Right ventricle myocardium superior (tissue), 1 donor: Measurements from ENCODE around the gene MON2. TPM values are rescaled to one million over a fixed set of nuclear protein-coding genes. Genes with fewer than 3 reads are reported as not detected.

Experiments
- ATAC-seq: fragments of 200-7000 bp; cut with Tn5 transposase; one replicate; pipeline ENCODE4 v1.9.1; 2020; ENCODE audit warnings: mild to moderate bottlenecking; ENCODE audit not compliant: poor library complexity
- DNase-seq: peaks from one replicate; pipeline ENCODE4 v3.0.0-alpha.2; 2020
- intact Hi-C: fragments of 100-400 bp; cut with DNase I; formaldehyde crosslinking; loops from one replicate; pipeline ENCODE4 v1.11.2; 2022
- microRNA-seq: library from miRNA; unstranded; fragments of <30 nt; microRNA quantifications from one replicate; pipeline ENCODE4 v1.2.0, GENCODE V29; 2020
- total RNA-seq: library from RNA; stranded (reverse); fragmentation: NEBNext Ultra II Directional; extraction: Animal tissue kit (Norgen Biotek cat#: 25700); gene quantifications from one replicate; pipeline ENCODE4 v1.2.1, GENCODE V29; 2021
- donor health status: DM: no; HTN: yes; CAD: no; lungs with severe emphysema.

Gene MON2
- total RNA-seq, 1 donor from 2014 or later = 12.5 TPM

DNA sequence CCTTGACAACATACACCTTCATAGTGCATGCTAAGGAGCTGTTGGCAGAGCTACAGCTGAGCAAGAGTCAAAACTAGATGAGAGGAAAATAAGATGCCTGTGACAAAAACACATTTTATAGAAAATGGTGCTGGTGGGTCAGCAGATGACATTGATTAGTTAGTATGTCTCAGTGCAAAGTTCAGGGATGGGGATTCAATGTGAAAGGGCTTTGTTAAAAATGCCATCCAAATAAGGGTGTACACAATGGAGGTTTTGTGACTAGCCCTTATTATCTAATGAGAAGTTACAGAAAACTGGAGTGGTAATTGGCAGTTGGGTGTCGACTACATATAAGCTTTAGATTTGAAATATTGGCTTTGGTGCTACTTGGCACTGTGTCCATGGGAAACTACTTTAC is 169.0 kb downstream of the MON2 start:
- intact Hi-C loops = no loop called here
- DNase-seq (no peak), ATAC-seq (no peak)

DNA sequence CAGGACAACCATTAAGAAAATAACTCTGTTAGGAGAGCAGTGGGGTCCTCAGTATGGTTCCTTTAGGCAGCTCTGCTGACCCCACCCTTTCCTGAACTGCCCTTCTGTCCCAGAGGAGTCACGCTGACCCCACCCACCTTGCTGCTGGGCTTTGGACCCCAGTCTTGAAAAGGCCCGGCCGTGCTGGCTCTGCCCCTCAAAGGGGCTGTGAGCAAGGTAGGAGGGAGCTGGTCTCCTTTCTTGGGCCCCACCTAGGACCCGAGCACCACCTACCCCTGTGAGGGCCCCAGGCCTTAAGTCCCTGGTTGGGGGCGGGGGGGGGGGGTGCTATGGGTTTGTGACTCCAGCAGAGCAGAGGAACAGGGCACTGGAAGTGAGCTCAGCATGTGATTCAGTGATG is 171.1 kb downstream of the MON2 start:
- DNase-seq (no peak), ATAC-seq (no peak)
- intact Hi-C loops = no loop called here

DNA sequence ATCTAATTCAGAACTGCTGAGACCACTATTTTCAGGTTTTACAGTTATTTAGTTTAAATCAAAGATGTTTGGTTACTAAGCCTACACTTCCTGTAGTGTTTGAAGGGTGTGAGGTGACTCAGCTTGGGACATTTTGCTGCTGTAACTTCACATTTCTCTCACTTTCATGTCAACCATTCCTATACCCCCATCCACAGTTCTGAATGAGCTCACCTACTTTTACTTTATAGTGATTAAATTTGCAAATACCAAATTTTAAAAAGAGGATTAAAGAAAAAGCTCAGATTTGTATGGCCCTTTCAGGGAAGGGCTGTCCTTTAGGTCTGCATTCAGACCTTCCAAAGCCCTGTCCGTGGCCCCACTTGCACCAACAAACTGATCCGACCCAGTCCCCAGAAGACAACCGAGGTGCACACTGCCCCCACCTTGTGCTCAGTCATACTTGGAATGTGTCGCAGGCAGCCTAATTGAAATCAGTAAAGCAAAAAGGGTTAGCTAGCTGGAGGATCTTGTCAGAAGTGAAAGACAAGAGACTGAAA is 174.4 kb downstream of the MON2 start:
- intact Hi-C loops = no loop called here
- no peak for ATAC-seq
- no peak for DNase-seq

DNA sequence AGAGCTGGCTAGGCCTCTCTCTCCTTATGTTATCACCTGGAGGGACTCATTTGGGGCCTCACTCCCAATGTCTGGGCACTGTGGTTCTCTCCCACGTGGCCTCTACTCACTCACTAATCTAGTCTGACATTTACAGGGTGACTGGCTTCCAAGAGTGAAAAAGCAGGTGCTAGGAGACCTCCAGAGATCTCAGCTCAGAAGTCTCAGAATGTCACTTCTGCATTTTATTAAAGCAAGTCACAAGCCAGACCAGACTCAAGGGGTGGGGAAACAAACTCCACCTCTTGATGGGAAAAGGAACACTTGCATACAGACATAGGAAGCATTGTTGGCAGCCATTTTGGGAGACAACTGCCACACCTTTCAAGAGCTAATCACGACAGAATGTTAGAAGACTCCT is 175.9 kb downstream of the MON2 start:
- DNase-seq (no peak), ATAC-seq (no peak)
- intact Hi-C loops = no loop called here

DNA sequence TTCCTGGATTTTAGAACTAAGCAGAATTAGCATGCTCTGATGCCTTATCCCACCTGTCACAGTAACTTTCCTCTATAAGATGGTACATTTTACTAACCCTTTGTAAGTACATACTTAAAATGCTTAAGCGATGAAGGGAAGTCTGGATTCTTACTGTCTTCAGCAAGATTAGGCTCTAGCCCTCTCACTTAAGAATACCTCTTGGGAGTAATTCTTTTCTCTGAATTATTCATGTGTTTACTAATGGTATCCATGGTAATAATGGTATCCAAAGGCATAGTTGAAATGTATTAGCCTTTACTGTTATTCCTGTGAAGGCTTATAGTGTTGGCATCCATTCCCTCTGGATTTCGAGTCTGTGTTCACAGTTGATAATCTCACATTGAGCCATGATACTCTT is 176.9 kb downstream of the MON2 start:
- intact Hi-C loops = no loop called here
- DNase-seq (no peak), ATAC-seq (no peak)

DNA sequence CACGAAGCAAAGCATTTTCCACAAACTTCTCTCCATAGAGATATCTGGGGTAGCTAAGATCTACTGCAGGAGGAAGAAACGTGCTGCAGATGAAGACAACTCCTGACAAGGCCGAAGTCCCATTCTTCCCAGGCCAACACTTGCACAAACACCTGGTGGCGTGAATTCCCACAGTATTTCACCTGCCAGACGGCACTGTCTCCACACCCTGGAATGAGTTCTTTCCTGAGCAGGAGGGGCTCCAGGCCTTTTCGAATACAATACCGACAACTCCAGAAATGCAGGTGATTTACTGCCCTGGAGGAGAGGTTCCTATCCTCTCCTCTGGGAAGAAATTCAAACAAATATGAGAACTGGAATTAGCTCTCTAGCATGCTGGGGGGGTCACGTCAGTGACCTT is 179.9 kb downstream of the MON2 start:
- ATAC-seq (no peak), DNase-seq (no peak)
- intact Hi-C loops = no loop called here

DNA sequence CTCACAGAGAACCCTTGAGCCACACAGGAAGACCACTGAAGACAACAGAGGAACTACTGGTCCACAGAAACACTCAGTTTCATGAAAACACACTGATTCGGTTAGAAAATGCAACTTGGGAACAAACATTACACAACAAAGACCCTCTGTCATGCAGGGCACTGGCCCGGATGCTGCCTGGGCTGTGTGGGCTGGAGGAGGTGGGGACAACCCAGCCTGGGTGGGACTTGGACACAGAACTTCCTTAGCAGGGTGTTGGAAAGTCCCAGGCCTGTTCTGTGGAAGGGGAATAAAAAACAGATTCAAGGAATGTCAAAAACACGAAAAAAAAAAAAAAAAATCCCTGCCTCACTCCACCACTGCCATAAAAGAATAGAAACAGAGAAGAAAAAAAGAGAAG is 181.0 kb downstream of the MON2 start:
- ATAC-seq (peak; percentile 94), DNase-seq (peak; percentile 72)
- intact Hi-C loops = no loop called here

DNA sequence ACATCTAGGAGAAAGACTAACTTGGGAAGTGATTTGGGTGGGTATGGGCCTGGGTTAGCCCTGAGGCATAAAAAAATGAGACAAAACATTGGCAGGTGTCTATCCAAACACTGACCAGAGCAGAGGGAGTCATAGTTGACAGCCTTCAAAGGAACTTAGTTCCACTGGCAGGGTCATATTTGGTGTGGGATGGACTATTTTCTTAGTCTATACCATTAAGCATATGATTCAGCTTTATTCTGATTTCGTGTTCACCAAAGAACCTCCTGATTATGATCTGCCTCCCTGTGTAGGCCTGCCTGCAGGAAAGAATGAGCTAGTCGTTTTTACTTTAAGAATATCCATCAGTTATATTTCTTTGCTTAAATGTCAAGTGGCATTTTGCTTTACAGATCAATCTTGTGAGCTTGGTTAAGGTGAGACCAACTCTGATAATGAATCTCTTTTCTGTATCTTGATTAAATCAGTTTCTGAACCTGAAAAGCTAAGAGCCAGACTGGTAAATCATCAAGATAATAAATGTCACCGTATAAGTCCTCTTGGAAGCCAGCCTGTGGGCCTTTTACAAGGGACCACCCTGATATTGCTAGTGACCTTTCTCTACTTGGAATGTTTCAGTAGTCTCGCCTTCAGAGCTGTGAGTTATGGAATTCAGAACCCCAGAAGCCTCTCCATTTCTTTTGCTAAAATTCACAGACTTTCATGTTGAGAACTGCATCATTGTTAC is 182.9 kb downstream of the MON2 start:
- intact Hi-C loops = no loop called here
- DNase-seq (no peak), ATAC-seq (no peak)

Small RNA genes within 50 kb of the gene (microRNA-seq; reads per million reads assigned to microRNA genes)
- 6,268 reads per million, percentile 94 among the genes with 10 or more reads in this experiment for gene MIRLET7I

Other genes starting within 250 kb of the MON2 start
- gene USP15, start 206.4 kb upstream of the MON2 start, total RNA-seq = 55.0 TPM